Activated B cell treated with CpG ODN at 0.5 μM for 24 hours (primary cell): ENCODE measurements around the gene CUL4A. TPM values are rescaled to one million over a fixed set of nuclear protein-coding genes. Genes with fewer than 3 reads are reported as not detected.
A peak's percentile ranks its signal among the peaks of the same experiment; 100 is the strongest.

Source experiments
- ATAC-seq: fragments of 200-7000 bp; cut with Tn5 transposase; one replicate; pipeline ENCODE4 v1.10.0; 2021; ENCODE audit warnings: low read depth, mild to moderate bottlenecking, moderate library complexity
- CTCF ChIA-PET: fragments of 350-600 bp; sonication (Branson Sonifier 250); formaldehyde crosslinking; loops from one replicate; lab custom pipeline; 2021; ENCODE audit warnings: antibody characterized with exemption; lab: Charles Lee
- POLR2A ChIA-PET: fragments of 350-600 bp; sonication (Branson Sonifier 250); formaldehyde crosslinking; loops from one replicate; lab custom pipeline; 2021; ENCODE audit warnings: antibody characterized with exemption; lab: Charles Lee
- DNase-seq: peaks from one replicate; pipeline ENCODE4 v3.0.0; 2022
- H3K27ac Mint-ChIP-seq: one replicate; pipeline ENCODE4 v1.8.0; 2020; ENCODE audit warnings: mixed read lengths
- H3K27me3 Mint-ChIP-seq: one replicate; pipeline ENCODE4 v1.8.0; 2021; ENCODE audit warnings: mixed read lengths
- H3K36me3 Mint-ChIP-seq: one replicate; pipeline ENCODE4 v1.8.0; 2021; ENCODE audit warnings: low read depth, mixed read lengths
- H3K4me1 Mint-ChIP-seq: one replicate; pipeline ENCODE4 v1.8.0; 2021; ENCODE audit warnings: mixed read lengths
- H3K4me3 Mint-ChIP-seq: one replicate; pipeline ENCODE4 v1.8.0; 2020; ENCODE audit warnings: mild to moderate bottlenecking, mixed read lengths
- H3K9me3 Mint-ChIP-seq: one replicate; pipeline ENCODE4 v1.8.0; 2020; ENCODE audit warnings: mixed read lengths
- intact Hi-C: fragments of 100-400 bp; cut with micrococcal nuclease; formaldehyde crosslinking; loops from one replicate; pipeline ENCODE4 v1.15.1; 2024
- total RNA-seq: library from RNA; stranded (reverse); gene quantifications from 2 replicates; pipeline ENCODE4 v1.2.3, GENCODE V29; 2022
- TF ChIP-seq, protein P1 (sequence below): fragments of 200-600 bp; IDR thresholded peaks from one replicate; pipeline ENCODE4 v1.8.0; 2022; ENCODE audit warnings: antibody characterized with exemption, mild to moderate bottlenecking

The CUL4A gene
- total RNA-seq, 1 donor from 2014 or later: 77.2 TPM

GRCh38 chr13:113171250-113172125 is 37.9 kb upstream of the CUL4A start:
- ATAC-seq (no peak), DNase-seq (no peak)
- intact Hi-C loops: no loop called here
- Mint-ChIP-seq H3K36me3 (peaks cover 55% of the 10 kb centered on the region), H3K27ac (no peak overlapping the region), H3K27me3 (no peaks in the 10 kb centered on the region), H3K9me3 (peaks cover 3% of the 10 kb centered on the region), H3K4me3 (no peak overlapping the region), H3K4me1 (peaks cover 7% of the 10 kb centered on the region)
- ChIA-PET POLR2A (no interaction called here), CTCF (no interaction called here)
- TF ChIP-seq, protein P1, sequence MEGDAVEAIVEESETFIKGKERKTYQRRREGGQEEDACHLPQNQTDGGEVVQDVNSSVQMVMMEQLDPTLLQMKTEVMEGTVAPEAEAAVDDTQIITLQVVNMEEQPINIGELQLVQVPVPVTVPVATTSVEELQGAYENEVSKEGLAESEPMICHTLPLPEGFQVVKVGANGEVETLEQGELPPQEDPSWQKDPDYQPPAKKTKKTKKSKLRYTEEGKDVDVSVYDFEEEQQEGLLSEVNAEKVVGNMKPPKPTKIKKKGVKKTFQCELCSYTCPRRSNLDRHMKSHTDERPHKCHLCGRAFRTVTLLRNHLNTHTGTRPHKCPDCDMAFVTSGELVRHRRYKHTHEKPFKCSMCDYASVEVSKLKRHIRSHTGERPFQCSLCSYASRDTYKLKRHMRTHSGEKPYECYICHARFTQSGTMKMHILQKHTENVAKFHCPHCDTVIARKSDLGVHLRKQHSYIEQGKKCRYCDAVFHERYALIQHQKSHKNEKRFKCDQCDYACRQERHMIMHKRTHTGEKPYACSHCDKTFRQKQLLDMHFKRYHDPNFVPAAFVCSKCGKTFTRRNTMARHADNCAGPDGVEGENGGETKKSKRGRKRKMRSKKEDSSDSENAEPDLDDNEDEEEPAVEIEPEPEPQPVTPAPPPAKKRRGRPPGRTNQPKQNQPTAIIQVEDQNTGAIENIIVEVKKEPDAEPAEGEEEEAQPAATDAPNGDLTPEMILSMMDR: no peak

DNA sequence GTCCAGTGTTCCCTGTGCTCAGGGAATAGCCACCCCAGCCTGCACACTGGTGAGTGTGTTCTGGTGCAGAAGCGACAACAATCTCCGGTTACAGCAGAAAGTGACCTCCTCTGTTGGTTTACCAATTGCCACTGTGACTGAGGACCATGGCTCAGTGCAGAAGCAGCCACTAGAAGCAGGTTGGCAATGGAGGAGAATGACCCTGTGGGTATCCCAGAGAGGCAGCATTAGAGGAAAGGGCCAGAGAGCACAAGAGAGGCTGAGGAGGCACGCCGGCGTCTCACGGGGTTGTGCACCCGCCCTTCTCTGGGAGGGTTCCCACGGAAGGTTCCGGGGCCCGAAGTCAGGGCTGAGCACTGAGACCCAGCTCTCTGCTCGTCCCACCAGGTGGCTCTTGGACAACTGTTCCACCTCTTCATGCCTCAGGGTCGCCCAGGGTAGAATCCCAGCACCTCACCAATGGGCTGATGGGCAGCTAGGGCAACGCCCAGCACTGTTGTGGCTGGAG is 36.9 kb upstream of the CUL4A start:
- POLR2A ChIA-PET: no interaction called here
- Mint-ChIP-seq H3K36me3 (peaks cover 61% of the 10 kb centered on the region), H3K27ac (no peak overlapping the region), H3K9me3 (peaks cover 3% of the 10 kb centered on the region), H3K27me3 (no peaks in the 10 kb centered on the region), H3K4me1 (peaks cover 7% of the 10 kb centered on the region), H3K4me3 (no peak overlapping the region)
- CTCF ChIA-PET: no interaction called here
- DNase-seq (no peak), ATAC-seq (no peak)
- intact Hi-C loops: no loop called here
- TF ChIP-seq, protein P1: no peak

GRCh38 chr13:113176280-113176679 is 33.1 kb upstream of the CUL4A start:
- DNase-seq: no peak
- no peaks in the 10 kb centered on the region for H3K27me3 Mint-ChIP-seq
- peak overlapping the region; percentile 16 for H3K4me3 Mint-ChIP-seq
- ChIA-PET POLR2A (no interaction called here), CTCF (no interaction called here)
- ATAC-seq: no peak
- peak overlapping the region; percentile 78 for H3K27ac Mint-ChIP-seq
- TF ChIP-seq, protein P1: no peak
- intact Hi-C loops: no loop called here
- H3K36me3 Mint-ChIP-seq: peaks cover 82% of the 10 kb centered on the region
- peaks cover 4% of the 10 kb centered on the region for H3K4me1 Mint-ChIP-seq
- no peaks in the 10 kb centered on the region for H3K9me3 Mint-ChIP-seq

GRCh38 chr13:113176822-113177221 is 32.6 kb upstream of the CUL4A start:
- ATAC-seq (no peak), DNase-seq (no peak)
- Mint-ChIP-seq H3K27me3 (no peaks in the 10 kb centered on the region), H3K4me3 (no peak overlapping the region), H3K4me1 (peaks cover 2% of the 10 kb centered on the region), H3K27ac (no peak overlapping the region), H3K9me3 (no peaks in the 10 kb centered on the region), H3K36me3 (peaks cover 82% of the 10 kb centered on the region)
- CTCF ChIA-PET: no interaction called here
- POLR2A ChIA-PET: no interaction called here
- intact Hi-C loops: no loop called here
- TF ChIP-seq, protein P1: no peak

DNA sequence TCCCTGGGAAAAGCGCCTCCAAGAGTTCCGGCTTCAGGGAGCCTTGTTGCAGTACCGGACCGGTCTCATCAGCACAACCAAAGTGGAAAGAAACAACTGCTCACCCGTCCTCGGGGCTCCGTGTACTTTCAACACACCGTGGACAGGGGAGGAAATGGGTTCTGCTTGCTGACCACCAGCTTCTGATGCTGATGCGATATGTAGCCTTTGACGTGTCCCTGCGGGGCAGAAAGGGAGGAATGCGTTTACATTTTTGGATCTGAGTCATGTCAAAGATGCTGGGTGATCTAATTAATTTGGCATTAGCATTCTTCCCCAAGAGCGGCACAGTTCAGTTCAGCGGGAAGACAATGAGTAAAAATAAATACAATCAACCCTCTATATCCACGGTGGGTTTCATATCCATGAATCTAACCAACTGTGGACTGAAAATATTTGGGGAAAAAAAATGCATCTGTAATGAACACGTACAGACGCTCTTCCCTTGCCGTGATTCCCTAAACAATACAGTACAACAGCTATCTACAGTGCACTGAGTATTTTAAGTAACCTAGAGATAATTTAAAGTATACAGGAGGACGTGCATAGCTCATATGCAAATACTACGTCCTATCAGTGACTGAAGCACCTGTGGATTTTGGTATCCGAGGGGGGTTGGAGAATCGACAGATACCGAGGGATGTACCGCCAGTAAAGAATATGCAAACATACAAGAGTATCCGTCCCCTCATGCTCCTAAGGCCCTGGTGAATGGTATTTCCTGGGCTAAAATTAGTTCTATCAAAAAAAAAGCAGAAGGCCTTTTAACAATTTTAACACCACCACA is 31.1 kb upstream of the CUL4A start:
- Mint-ChIP-seq H3K4me1 (peaks cover 2% of the 10 kb centered on the region), H3K36me3 (peaks cover 84% of the 10 kb centered on the region), H3K9me3 (no peaks in the 10 kb centered on the region), H3K4me3 (no peak overlapping the region), H3K27me3 (no peaks in the 10 kb centered on the region), H3K27ac (no peak overlapping the region)
- intact Hi-C loops: no loop called here
- POLR2A ChIA-PET: no interaction called here
- ATAC-seq (no peak), DNase-seq (no peak)
- TF ChIP-seq, protein P1: no peak
- CTCF ChIA-PET: no interaction called here
